Measurements from ENCODE around the gene BTF3L4. TPM values are rescaled to one million over a fixed set of nuclear protein-coding genes. Genes with fewer than 3 reads are reported as not detected.
A peak's percentile ranks its signal among the peaks of the same experiment; 100 is the strongest.

Gene BTF3L4
- total RNA-seq, 1 donor from 2014 or later: 34.2 TPM

- no peak overlapping the region for H3K27ac ChIP-seq
- no peak for TF ChIP-seq CTCF (IDR thresholded peaks at IDR 0.05)
- no peaks in the 10 kb centered on the region for H3K9me3 ChIP-seq
- DNase-seq (no peak), ATAC-seq (no peak)
- intact Hi-C loops (cut with DNase I): no loop called here
- peaks cover 33% of the 10 kb centered on the region for H3K4me1 ChIP-seq
- peak overlapping the region; percentile 97 for H3K4me3 ChIP-seq
- H3K27me3 ChIP-seq: no peaks in the 10 kb centered on the region
- H3K36me3 ChIP-seq: peaks cover 22% of the 10 kb centered on the region
Measured at GRCh38 chr1:52053862-52054261, 2.2 kb upstream of the BTF3L4 start.

GRCh38 chr1:52054496-52055065 is 1.5 kb upstream of the BTF3L4 start:
- peak overlapping the region; percentile 93 for H3K27ac ChIP-seq
- H3K27me3 ChIP-seq: no peaks in the 10 kb centered on the region
- ATAC-seq (no peak), DNase-seq (no peak)
- peaks cover 23% of the 10 kb centered on the region for H3K36me3 ChIP-seq
- H3K4me3 ChIP-seq: peak overlapping the region; percentile 97
- H3K9me3 ChIP-seq: no peaks in the 10 kb centered on the region
- no peak for TF ChIP-seq CTCF (IDR thresholded peaks at IDR 0.05)
- H3K4me1 ChIP-seq: peaks cover 40% of the 10 kb centered on the region
- intact Hi-C loops (cut with DNase I): no loop called here

- no peak for TF ChIP-seq CTCF (IDR thresholded peaks at IDR 0.05)
- Histone ChIP-seq H3K27me3 (no peaks in the 10 kb centered on the region), H3K9me3 (no peaks in the 10 kb centered on the region), H3K4me3 (peak within 1 kb of the TSS; percentile 97), H3K4me1 (peaks cover 42% of the 10 kb centered on the region), H3K27ac (peak within 1 kb of the TSS; percentile 93), H3K36me3 (peaks cover 30% of the 10 kb centered on the region)
- ATAC-seq (peak; percentile 86), DNase-seq (peak; percentile 91)
- intact Hi-C loops (cut with DNase I): no loop called here
Measured at GRCh38 chr1:52055066-52055865, 829 bp upstream of the BTF3L4 start, which contains the start of gene TXNDC12. Gene TXNDC12, minus strand, starts transcription at chr1:52055191. Its CDS starts 95 bp downstream, at chr1:52055096.

- Histone ChIP-seq H3K4me3 (peak overlapping the region; percentile 97), H3K4me1 (peaks cover 42% of the 10 kb centered on the region), H3K27me3 (no peaks in the 10 kb centered on the region), H3K9me3 (no peaks in the 10 kb centered on the region), H3K36me3 (peaks cover 34% of the 10 kb centered on the region), H3K27ac (peak overlapping the region; percentile 93)
- TF ChIP-seq CTCF (IDR thresholded peaks at IDR 0.05): no peak
- ATAC-seq (no peak), DNase-seq (no peak)
- intact Hi-C loops (cut with DNase I): no loop called here
Measured at GRCh38 chr1:52055866-52056162, 281 bp upstream of the BTF3L4 start.

- intact Hi-C loops (cut with DNase I): no loop called here
- no peaks in the 10 kb centered on the region for H3K9me3 ChIP-seq
- H3K36me3 ChIP-seq: peaks cover 34% of the 10 kb centered on the region
- H3K27me3 ChIP-seq: no peaks in the 10 kb centered on the region
- peak overlapping the region; percentile 93 for H3K27ac ChIP-seq
- H3K4me3 ChIP-seq: peak overlapping the region; percentile 97
- DNase-seq (no peak), ATAC-seq (no peak)
- TF ChIP-seq CTCF (IDR thresholded peaks at IDR 0.05): no peak
- H3K4me1 ChIP-seq: peaks cover 42% of the 10 kb centered on the region
Measured at GRCh38 chr1:52056937-52057231, 789 bp downstream of the BTF3L4 start.
